PC-9 (cell line): ENCODE data around the gene TRABD2A. TPM values are rescaled to one million over a fixed set of nuclear protein-coding genes. Genes with fewer than 3 reads are reported as not detected.
"Not testable (repeated sequence)": the region's sequence is repeated elsewhere in the genome, so short reads cannot be mapped to it uniquely, and the experiment has no call there.

Source experiments
- BruUV-seq: library from RNA; stranded (reverse); fragments of 400-500 nt; replicated peaks from 2 replicates; lab custom pipeline; 2021; lab: Mats Ljungman, UMichigan
- CTCF ChIA-PET: fragments of 300-600 bp; sonication (Branson Sonifier 250); formaldehyde crosslinking; loops from one replicate; lab custom pipeline; 2022; ENCODE audit warnings: antibody characterized with exemption; lab: Charles Lee
- POLR2A ChIA-PET: fragments of 300-600 bp; sonication (Branson Sonifier 250); formaldehyde crosslinking; loops from one replicate; lab custom pipeline; 2022; ENCODE audit warnings: antibody characterized with exemption; ENCODE audit not compliant: unreplicated experiment; lab: Charles Lee
- DNase-seq, 2 experiments: peaks; one replicate each; pipeline versions ENCODE4 v3.0.0 to v3.0.0-alpha.2; 2015 to 2022; ENCODE audit warnings: mixed read lengths in 1 of 2
- H2AFZ ChIP-seq: fragments of 200-600 bp; sonication (generic); 2 replicates; pipeline ENCODE4 v1.8.1; 2017; ENCODE audit warnings: antibody characterized with exemption
- H3F3A ChIP-seq: fragments of 200-600 bp; sonication (generic); 2 replicates; pipeline ENCODE4 v1.8.1; 2017; ENCODE audit warnings: antibody characterized with exemption, mild to moderate bottlenecking, low read depth; ENCODE audit not compliant: insufficient read depth
- H3K27ac ChIP-seq: fragments of 200-600 bp; sonication (generic); 2 replicates; pipeline ENCODE4 v1.6.1; 2016; ENCODE audit warnings: mixed run types
- H3K27me3 ChIP-seq: fragments of 200-600 bp; sonication (generic); 2 replicates; pipeline ENCODE4 v1.6.1; 2016; ENCODE audit warnings: low read depth, mixed run types; ENCODE audit not compliant: insufficient read depth
- H3K36me3 ChIP-seq: fragments of 200-600 bp; sonication (generic); 2 replicates; pipeline ENCODE4 v1.6.1; 2016; ENCODE audit warnings: low read depth, mixed run types
- H3K4me1 ChIP-seq: fragments of 200-600 bp; sonication (generic); replicated peaks from 2 replicates; pipeline ENCODE4 v1.6.1; 2016; ENCODE audit warnings: mixed run types; ENCODE audit not compliant: insufficient read depth
- H3K4me2 ChIP-seq: fragments of 200-600 bp; sonication (generic); 2 replicates; pipeline ENCODE4 v1.6.1; 2017; ENCODE audit warnings: mixed run types
- H3K4me3 ChIP-seq: fragments of 200-600 bp; sonication (generic); 2 replicates; pipeline ENCODE4 v1.6.1; 2016; ENCODE audit warnings: mixed run types
- H3K79me2 ChIP-seq: fragments of 200-600 bp; sonication (generic); 2 replicates; pipeline ENCODE4 v1.6.1; 2017; ENCODE audit warnings: low read depth, mixed run types
- H3K9me2 ChIP-seq: fragments of 200-600 bp; sonication (generic); 2 replicates; pipeline ENCODE4 v1.8.1; 2017; ENCODE audit warnings: mild to moderate bottlenecking; ENCODE audit not compliant: insufficient read depth
- H3K9me3 ChIP-seq: fragments of 200-600 bp; sonication (generic); 2 replicates; pipeline ENCODE4 v1.8.1; 2016; ENCODE audit warnings: low read depth; ENCODE audit not compliant: insufficient read depth
- H4K20me1 ChIP-seq: fragments of 200-600 bp; sonication (generic); 2 replicates; pipeline ENCODE4 v1.8.1; 2017; ENCODE audit not compliant: insufficient read depth
- CTCF ChIP-seq: fragments of 200-600 bp; sonication (generic); conservative IDR thresholded peaks from 2 replicates; pipeline ENCODE4 v1.6.1; 2017; ENCODE audit warnings: mixed run types, antibody characterized with exemption, mild to moderate bottlenecking, moderate library complexity
- EZH2 ChIP-seq: fragments of 200-600 bp; sonication (generic); IDR thresholded peaks from 2 replicates; pipeline ENCODE4 v1.8.0; 2017; ENCODE audit warnings: antibody characterized with exemption, low read depth
- intact Hi-C: fragments of 100-400 bp; cut with micrococcal nuclease; formaldehyde crosslinking; loops from one replicate; pipeline ENCODE4 v1.10.0; 2022; ENCODE audit not compliant: unreplicated experiment
- total RNA-seq: library from RNA; stranded (reverse); gene quantifications from 2 replicates; pipeline ENCODE4 v1.2.3, GENCODE V29; 2021

TRABD2A gene
- total RNA-seq, 1 experiment from 2014 or later: 2.2 TPM

DNA sequence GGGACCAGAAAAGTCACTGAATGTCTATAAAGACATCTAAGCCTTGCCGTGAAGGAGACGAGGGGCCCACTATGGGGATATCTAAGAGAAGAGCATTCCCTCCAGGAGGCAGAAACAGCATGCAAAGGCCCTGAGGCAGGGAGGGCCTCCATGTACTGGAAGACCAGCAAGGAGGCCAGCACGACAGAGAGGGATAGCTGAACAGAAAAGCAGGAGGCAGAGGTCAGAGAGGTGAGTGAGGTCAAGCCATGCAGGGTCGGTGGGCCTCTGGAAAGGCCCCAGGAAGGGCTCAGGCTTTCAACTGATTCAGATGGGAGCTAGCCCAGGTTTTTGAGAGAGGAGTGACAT is 5.7 kb downstream of the TRABD2A start:
- Histone ChIP-seq H3F3A (no peaks in the 10 kb centered on the region), H3K4me1 (no peaks in the 10 kb centered on the region), H3K36me3 (no peaks in the 10 kb centered on the region), H3K4me3 (no peak overlapping the region), H3K9me2 (no peaks in the 10 kb centered on the region), H3K27me3 (peaks cover 64% of the 10 kb centered on the region), H3K79me2 (no peaks in the 10 kb centered on the region), H3K4me2 (no peak overlapping the region), H4K20me1 (no peaks in the 10 kb centered on the region), H3K27ac (no peak overlapping the region), H2AFZ (no peak overlapping the region), H3K9me3 (no peaks in the 10 kb centered on the region)
- TF ChIP-seq CTCF (no peak), EZH2 (no peak)
- ChIA-PET POLR2A (no interaction called here), CTCF (no interaction called here)
- BruUV-seq: no TSS peak
- DNase-seq: no peak
- intact Hi-C loops: no loop called here

DNA sequence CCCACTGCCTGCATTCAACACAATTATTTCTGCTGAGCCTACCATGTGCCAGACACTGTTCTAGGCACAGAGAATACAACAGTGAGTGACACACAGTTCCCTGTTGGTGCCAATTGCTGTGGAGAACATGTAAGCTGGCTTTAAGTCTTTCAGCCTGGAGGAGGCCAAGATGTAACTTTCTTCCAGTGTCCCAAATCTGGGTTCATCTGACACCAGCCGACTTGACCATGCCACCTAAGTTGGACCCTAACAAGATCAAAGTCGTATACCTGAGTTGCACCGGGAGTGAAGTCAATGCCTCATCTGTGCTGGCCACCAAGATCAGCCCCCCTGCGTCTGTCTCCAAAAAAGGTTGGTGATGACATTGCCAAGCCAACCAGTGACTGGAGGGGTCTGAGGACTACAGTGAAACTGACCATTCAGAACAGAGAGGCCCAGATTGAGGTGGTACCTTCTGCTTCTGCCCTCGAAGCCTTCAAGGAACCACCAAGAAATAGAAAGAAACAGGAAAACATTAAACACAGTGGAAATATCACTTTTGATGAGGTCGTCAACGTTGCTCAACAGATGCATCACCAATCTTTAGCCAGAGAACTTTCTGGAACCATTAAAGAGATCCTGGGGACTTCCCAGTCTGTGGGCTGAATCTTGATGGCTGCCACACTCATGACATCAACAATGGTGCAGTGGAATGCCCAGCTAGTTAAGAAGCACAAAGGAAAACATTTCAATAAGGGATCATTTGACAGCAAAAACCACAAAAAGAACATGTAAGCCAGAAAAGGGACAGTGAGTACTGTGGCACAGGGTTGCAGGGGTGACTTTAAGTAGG is 6.3 kb downstream of the TRABD2A start:
- Histone ChIP-seq H3K36me3 (no peaks in the 10 kb centered on the region), H4K20me1 (no peaks in the 10 kb centered on the region), H3K79me2 (no peaks in the 10 kb centered on the region), H3K9me2 (no peaks in the 10 kb centered on the region), H3K9me3 (no peaks in the 10 kb centered on the region), H3K4me1 (no peaks in the 10 kb centered on the region), H3K27ac (no peak overlapping the region), H3K27me3 (peaks cover 65% of the 10 kb centered on the region), H3K4me3 (no peak overlapping the region), H3K4me2 (no peak overlapping the region), H2AFZ (no peak overlapping the region), H3F3A (no peaks in the 10 kb centered on the region)
- no peak for DNase-seq
- TF ChIP-seq EZH2 (no peak), CTCF (no peak)
- BruUV-seq: no TSS peak
- intact Hi-C loops: no loop called here
- CTCF ChIA-PET: no interaction called here
- POLR2A ChIA-PET: no interaction called here

GRCh38 chr2:84873350-84873749 is 7.5 kb downstream of the TRABD2A start:
- intact Hi-C loops: no loop called here
- peaks cover 61% of the 10 kb centered on the region for H3K27me3 ChIP-seq
- ChIA-PET POLR2A (no interaction called here), CTCF (no interaction called here)
- H3K4me3 ChIP-seq: no peak overlapping the region
- no peaks in the 10 kb centered on the region for H3K4me1 ChIP-seq
- H3K4me2 ChIP-seq: no peak overlapping the region
- H3F3A ChIP-seq: no peaks in the 10 kb centered on the region
- H3K9me3 ChIP-seq: no peaks in the 10 kb centered on the region
- H2AFZ ChIP-seq: no peak overlapping the region
- no TSS peak for BruUV-seq
- no peaks in the 10 kb centered on the region for H4K20me1 ChIP-seq
- TF ChIP-seq CTCF (no peak), EZH2 (no peak)
- no peaks in the 10 kb centered on the region for H3K36me3 ChIP-seq
- no peaks in the 10 kb centered on the region for H3K79me2 ChIP-seq
- no peak overlapping the region for H3K27ac ChIP-seq
- H3K9me2 ChIP-seq: no peaks in the 10 kb centered on the region
- DNase-seq: no peak

DNA sequence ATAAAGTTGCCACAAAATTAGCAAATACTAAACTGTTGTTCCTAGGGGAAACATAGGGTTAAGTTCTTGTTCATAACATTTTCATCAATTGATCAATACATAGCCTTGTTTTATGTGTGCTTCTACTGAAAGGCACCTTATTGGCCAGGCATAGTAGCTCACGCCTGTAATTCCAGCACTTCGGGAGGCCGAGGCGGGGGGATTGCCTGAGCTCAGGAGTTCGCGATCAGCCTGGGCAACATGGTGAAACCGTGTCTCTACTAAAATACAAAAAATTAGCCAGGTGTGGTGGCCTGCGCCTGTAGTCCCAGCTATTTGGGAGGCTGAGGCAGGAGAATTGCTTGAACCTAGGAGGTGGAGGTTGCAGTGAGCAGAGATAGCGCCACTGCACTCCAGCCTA is 8.2 kb downstream of the TRABD2A start:
- BruUV-seq, H3K4me3 ChIP-seq, H2AFZ ChIP-seq, H3K4me2 ChIP-seq, H3K36me3 ChIP-seq, H4K20me1 ChIP-seq, H3K9me2 ChIP-seq, H3K79me2 ChIP-seq, H3F3A ChIP-seq, H3K27ac ChIP-seq, H3K4me1 ChIP-seq, DNase-seq, H3K9me3 ChIP-seq, intact Hi-C loops, POLR2A ChIA-PET, CTCF ChIA-PET: not testable (repeated sequence)
- peaks cover 59% of the 10 kb centered on the region for H3K27me3 ChIP-seq
